Measurements from ENCODE around the gene SERPINA10. TPM values are rescaled to one million over a fixed set of nuclear protein-coding genes. Genes with fewer than 3 reads are reported as not detected.

The SERPINA10 gene, protein sequence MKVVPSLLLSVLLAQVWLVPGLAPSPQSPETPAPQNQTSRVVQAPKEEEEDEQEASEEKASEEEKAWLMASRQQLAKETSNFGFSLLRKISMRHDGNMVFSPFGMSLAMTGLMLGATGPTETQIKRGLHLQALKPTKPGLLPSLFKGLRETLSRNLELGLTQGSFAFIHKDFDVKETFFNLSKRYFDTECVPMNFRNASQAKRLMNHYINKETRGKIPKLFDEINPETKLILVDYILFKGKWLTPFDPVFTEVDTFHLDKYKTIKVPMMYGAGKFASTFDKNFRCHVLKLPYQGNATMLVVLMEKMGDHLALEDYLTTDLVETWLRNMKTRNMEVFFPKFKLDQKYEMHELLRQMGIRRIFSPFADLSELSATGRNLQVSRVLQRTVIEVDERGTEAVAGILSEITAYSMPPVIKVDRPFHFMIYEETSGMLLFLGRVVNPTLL
- total RNA-seq (2014; rRNA removed; shearing (Covaris generic)), result not detected in 2 replicates

- DNase-seq (ENCODE audit: low read depth), result no peak
Measured at GRCh38 chr14:94292872-94293577, at the start of gene SERPINA10. SERPINA10 (minus strand) TSS chr14:94293268; CDS start chr14:94290593, 2,675 bp downstream.

GRCh38 chr14:94342334-94342934 is 49.4 kb upstream of the SERPINA10 start:
- DNase-seq (ENCODE audit: low read depth), result peak; percentile 99

GRCh38 chr14:94341656-94342333 is 48.7 kb upstream of the SERPINA10 start:
- DNase-seq (ENCODE audit: low read depth), result peak; percentile 63

- no peak for DNase-seq (ENCODE audit: low read depth)
Measured at GRCh38 chr14:94340533-94340932, 47.5 kb upstream of the SERPINA10 start.

DNA sequence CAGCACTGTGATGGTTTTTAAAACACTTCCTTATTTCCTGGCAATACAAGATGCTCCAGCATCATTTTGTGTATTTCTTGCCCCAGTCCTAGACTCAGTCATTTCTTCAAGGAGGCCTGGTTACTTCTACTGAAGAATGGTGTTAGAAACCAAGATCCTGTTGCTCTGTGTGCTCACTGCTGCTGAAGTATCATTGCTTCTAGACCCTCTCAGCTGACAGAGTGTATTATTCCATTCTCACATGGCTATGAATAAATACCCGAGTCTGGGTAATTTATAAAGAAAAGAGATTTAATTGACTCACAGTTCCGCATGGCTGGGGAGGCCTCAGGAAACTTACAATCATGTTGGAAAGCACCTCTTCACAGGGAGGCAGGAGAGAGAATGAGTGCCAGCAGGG is 45.0 kb upstream of the SERPINA10 start:
- no peak for DNase-seq (ENCODE audit: low read depth)

DNA sequence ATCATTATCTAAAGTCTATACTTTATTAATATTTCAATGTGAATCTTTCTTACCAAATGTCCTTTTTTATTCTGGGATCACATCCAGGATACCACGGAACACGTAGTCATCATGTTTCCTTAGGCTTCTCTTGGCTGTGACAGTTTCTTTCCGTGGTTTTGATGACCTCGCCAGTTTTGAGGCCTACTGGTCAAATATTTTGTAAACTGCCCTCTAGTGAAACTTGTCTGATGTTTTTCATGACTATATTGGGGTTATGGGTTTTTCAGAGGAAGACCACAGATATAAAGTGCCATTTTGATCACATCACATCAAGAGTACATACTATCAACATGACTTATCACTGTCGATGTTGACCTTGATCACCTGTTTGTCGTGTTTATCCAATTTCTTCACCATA is 44.2 kb upstream of the SERPINA10 start:
- DNase-seq (ENCODE audit: low read depth), result peak; percentile 56

DNA sequence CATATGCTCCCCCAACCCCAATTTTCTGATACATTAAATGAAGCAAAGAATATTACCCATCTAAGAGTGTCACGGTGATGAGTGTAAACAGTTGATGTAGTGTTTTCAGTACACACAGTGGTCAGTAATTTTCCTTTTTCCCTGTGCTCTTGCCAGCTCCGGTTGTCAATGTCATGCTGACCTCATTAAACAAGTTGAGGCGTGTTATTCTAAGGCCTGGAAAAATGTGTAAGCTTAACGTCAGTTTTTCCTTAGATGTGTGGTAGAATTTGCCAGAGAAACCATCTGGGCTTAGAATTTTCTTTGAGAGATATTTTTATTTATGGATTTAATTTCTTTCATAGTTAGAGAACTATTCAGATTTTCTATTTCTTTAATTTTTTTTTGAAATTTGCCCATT is 41.8 kb upstream of the SERPINA10 start:
- peak; percentile 20 for DNase-seq (ENCODE audit: low read depth)

- no peak for DNase-seq (ENCODE audit: low read depth)
Measured at GRCh38 chr14:94332587-94332986, 39.5 kb upstream of the SERPINA10 start.

DNA sequence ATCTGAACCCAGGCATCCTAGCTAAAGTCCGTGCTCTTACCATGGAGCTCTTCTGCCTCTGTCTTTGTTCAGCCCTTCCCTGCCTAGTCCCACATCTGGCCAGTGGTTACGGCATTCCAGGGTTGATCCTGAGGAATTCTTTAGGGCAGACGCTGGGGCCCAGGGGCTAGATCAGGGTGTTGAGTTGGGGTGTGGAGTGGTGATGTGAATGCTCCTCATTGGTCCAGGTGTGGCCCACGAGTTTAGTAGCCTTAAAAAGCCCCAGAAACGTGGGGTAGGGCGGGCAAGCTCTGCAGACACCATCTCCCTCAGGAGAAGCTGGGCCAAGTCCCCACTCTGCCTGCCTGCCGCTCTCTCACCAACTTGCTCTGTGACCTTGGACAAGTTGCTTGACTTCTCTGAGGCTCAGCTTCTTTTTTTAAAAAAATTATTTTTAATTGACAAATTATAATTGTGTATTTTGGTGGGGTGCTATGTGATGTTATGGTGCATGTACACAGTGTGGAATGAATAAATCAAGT is 39.1 kb upstream of the SERPINA10 start:
- DNase-seq (ENCODE audit: low read depth), result no peak

GRCh38 chr14:94331462-94331861 is 38.4 kb upstream of the SERPINA10 start:
- no peak for DNase-seq (ENCODE audit: low read depth)

GRCh38 chr14:94330857-94331256 is 37.8 kb upstream of the SERPINA10 start:
- no peak for DNase-seq (ENCODE audit: low read depth)

DNA sequence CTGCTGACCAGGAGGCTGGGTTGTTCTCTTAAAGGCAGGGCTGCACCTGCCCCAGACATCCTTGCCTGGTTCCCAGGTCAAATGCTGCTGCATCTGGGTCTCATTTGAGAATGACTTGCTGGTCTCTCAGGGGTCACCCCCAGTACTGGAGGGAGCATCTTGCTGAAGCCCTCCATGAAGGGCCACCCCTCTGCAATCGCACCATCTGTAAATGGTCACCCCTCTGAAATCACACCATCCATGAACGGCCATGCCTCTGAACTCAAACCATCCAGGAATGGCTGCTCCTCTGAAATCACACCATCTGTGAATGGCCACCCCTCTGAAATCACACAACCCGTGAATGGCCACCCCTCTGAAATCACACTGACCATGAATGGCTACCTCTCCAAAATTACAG is 37.4 kb upstream of the SERPINA10 start:
- DNase-seq (ENCODE audit: low read depth), result no peak

GRCh38 chr14:94329857-94330256 is 36.8 kb upstream of the SERPINA10 start:
- no peak for DNase-seq (ENCODE audit: low read depth)

GRCh38 chr14:94328196-94328595 is 35.1 kb upstream of the SERPINA10 start:
- DNase-seq (ENCODE audit: low read depth), result no peak

- peak; percentile 87 for DNase-seq (ENCODE audit: low read depth)
Measured at GRCh38 chr14:94322648-94323570, 29.8 kb upstream of the SERPINA10 start, which contains the start of gene SERPINA6. SERPINA6 (minus strand) TSS chr14:94323336; CDS start chr14:94314648, 8,688 bp downstream.

GRCh38 chr14:94321421-94322271 is 28.6 kb upstream of the SERPINA10 start:
- DNase-seq (ENCODE audit: low read depth), result no peak

- DNase-seq (ENCODE audit: low read depth), result no peak
Measured at GRCh38 chr14:94320243-94320642, 27.2 kb upstream of the SERPINA10 start.

DNA sequence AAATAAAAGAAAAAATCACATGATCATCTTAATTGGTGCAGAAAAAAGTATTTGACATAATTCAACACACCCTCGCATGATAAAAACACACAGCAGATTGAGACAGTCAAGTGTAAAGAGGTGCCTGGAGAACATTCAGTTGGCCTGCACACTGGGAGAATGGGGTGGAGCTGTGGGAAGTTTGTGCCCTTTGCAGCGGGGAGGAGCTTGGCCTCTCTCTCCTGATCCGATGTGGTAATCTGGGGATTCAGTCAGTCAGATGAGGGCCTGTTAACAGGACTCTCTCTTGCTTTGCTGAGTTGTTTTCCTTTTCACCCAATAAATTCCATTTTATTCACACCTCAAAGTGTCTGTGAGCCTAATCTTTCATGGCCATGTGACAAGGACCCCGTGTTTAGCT is 24.2 kb upstream of the SERPINA10 start:
- DNase-seq (ENCODE audit: low read depth), result no peak

DNA sequence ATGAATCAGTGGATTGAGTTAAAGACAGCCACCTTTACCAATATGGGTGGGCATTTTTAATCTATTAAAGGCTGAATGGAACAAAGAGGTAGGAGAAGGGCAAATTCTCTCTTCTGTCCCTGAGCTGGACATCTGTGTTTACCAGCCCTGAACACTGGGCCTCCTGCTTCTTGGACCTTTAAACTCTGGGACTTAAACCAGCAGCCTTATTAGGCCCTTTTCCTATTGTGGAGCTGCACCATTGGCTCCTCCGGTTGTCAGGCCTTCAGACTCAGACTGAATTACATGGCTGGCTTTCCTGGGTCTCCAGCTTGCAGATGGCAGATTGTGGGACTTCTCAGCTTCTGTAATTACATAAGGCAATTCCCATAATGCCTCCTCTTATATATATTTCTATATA is 23.6 kb upstream of the SERPINA10 start:
- DNase-seq (ENCODE audit: low read depth), result no peak

DNA sequence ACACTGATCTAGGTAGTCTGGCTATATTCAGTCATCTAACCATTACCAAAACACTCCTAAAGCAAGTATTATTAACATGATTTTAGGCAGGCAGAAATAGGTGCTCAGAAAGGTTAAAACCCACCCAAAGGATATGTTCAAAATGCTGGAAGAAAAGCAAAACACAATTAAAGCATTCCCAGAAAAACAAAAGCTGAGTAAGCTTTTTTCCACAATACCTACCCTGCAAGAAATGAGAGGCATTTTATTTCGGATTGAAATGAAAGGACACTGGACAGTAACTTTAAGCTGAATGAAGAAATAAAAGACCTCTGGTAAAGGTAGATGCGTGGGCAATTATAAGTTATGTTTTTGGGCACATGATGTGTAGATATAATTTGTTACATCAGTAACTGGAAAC is 21.8 kb upstream of the SERPINA10 start:
- no peak for DNase-seq (ENCODE audit: low read depth)

Data from RPMI7951 (cell line).